ENCODE results near the gene MTARC1. TPM values are rescaled to one million over a fixed set of nuclear protein-coding genes. Genes with fewer than 3 reads are reported as not detected.

MTARC1 gene
- total and polyA plus RNA-seq, 10 of the 15 experiments (the other 5 are each of a cell fraction or from before 2014, with no cell fraction given): 0.23 to 1.5 (median 0.48) TPM

DNA sequence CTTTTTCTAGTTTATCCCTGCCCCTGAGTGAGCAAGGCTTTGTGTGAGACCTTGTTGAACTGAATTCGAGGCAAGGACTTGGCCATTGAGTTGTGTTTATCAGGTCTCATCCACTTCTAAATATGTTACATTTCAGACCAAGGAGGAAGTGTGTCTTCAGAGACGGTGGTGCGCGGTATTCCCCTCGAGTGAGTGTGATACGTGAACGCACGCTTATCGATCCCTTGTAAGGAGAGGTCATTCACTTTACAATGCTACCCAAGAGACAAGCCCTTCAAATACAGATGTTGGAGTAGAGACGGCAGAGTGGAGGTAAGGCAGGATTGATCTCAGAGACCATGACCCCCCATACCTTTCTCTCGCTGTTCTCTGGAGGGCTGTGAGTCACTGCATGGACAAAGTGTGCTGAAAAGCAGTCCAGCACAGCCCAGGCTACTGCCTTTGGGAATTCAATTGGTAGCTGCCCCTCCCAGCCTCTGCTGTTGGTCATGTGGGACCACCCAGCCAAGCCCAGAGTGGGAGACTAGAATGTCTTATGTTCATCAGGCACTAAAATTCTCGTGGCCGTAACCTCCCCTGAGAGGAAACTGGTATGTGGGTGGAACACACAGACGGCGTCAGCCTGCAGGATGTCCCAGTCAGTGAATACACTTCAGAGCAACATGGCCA, 16.3 kb upstream of the MTARC1 start:
- peak; percentile 75 for ATAC-seq
- RAD21 ChIA-PET (ENCODE audit: unreplicated experiment): interaction anchor here (0.6 to 5.5 kb wide), 4 partner anchors 37 to 550 kb away, joined by 3 to 33 read pairs (median 4); no protein-coding TSS in a partner anchor
- SMC1A ChIA-PET (ENCODE audit: uncharacterized antibody, unreplicated experiment): interaction anchor here (0.6 to 1.7 kb wide), 7 partner anchors 9 to 826 kb away, joined by 3 to 8 read pairs (median 3); no protein-coding TSS in a partner anchor
- H3K9ac ChIP-seq (ENCODE audit: control insufficient read depth, insufficient read depth, low read length): peak overlapping the region; percentile 34; the same call in 1 of the 2 replicates
- H4K20me1 ChIP-seq (ENCODE audit: control insufficient read depth, insufficient read depth): no peaks in the 10 kb centered on the region
- intact Hi-C loops (cut with micrococcal nuclease; ENCODE audit: unreplicated experiment) (loop anchor here (10.0 kb wide), 1 partner anchor 226 kb away; no protein-coding TSS in a partner anchor), in situ Hi-C loops (cut with MboI) (loop anchor here (10.0 kb wide), 1 partner anchor 86 kb away; no protein-coding TSS in a partner anchor)
- H2AFZ ChIP-seq (ENCODE audit: control insufficient read depth, low read depth, low read length): peak overlapping the region; percentile 47
- peak; percentile 49 for DNase-seq (ENCODE audit: low read depth, low spot score)
- H3K36me3 ChIP-seq (ENCODE audit: control insufficient read depth in 2 of 2, insufficient read depth in 2 of 2, low read length in 1 of 2): no peaks in the 10 kb centered on the region
- under 1% methylated on average over 15 of the region's 15 CpGs for WGBS (ENCODE audit: insufficient coverage, insufficient replicate concordance, low lambda C conversion rate, missing lambda C conversion rate)
- CTCF ChIA-PET: interaction anchor here (1.0 to 1.9 kb wide), 6 partner anchors 10 to 490 kb away, joined by 3 to 9 read pairs (median 4); no protein-coding TSS in a partner anchor
- TSS peak; percentile 93 for BruUV-seq (replicated peaks)
- peak overlapping the region; percentile 63; the same call in 1 of the 2 replicates for H3K4me2 ChIP-seq (ENCODE audit: control insufficient read depth, insufficient read depth)
- FAIRE-seq: no peak
- POLR2A ChIA-PET: interaction anchor here (1.2 to 1.3 kb wide), 2 partner anchors 14 to 551 kb away, joined by 3 read pairs; no protein-coding TSS in a partner anchor
- no peaks in the 10 kb centered on the region; the same call in 2 of the 3 replicates for H3K9me3 ChIP-seq (replicated peaks; ENCODE audit: control insufficient read depth, insufficient read depth, low read length)
- 0 out of 2 replicates have a peak overlapping the region, but pooled peaks have one; percentile 37 for H3K4me3 ChIP-seq
- H3K27me3 ChIP-seq (replicated peaks in 1 of 2; ENCODE audit: control insufficient read depth in 2 of 2, insufficient read depth in 2 of 2, low read length in 1 of 2): no peaks in the 10 kb centered on the region
- H3K27ac ChIP-seq (ENCODE audit: control insufficient read depth, insufficient read depth): peak overlapping the region; percentile 69
- H3K4me1 ChIP-seq (ENCODE audit: control insufficient read depth, insufficient read depth, low read length): no peaks in the 10 kb centered on the region; the same call in none of the 2 replicates
- H3K79me2 ChIP-seq (ENCODE audit: control insufficient read depth, insufficient read depth, low read length): no peaks in the 10 kb centered on the region
- TF ChIP-seq EP300 (IDR thresholded peaks at IDR 0.05; ENCODE audit: borderline replicate concordance in 1 of 2, control insufficient read depth in 1 of 2, low read depth in 2 of 2, low read length in 2 of 2) (peak; percentile 19 to 47; a peak in 1 of 4 replicates), SMARCA5 (IDR thresholded peaks at IDR 0.05) (0 out of 2 replicates have a peak, but pooled peaks have one; percentile 14), BMI1 (IDR thresholded peaks at IDR 0.05; ENCODE audit: borderline replicate concordance) (no peak), NFXL1 (IDR thresholded peaks at IDR 0.05; ENCODE audit: borderline replicate concordance) (no peak)
- TF ChIP-seq, protein P1, sequence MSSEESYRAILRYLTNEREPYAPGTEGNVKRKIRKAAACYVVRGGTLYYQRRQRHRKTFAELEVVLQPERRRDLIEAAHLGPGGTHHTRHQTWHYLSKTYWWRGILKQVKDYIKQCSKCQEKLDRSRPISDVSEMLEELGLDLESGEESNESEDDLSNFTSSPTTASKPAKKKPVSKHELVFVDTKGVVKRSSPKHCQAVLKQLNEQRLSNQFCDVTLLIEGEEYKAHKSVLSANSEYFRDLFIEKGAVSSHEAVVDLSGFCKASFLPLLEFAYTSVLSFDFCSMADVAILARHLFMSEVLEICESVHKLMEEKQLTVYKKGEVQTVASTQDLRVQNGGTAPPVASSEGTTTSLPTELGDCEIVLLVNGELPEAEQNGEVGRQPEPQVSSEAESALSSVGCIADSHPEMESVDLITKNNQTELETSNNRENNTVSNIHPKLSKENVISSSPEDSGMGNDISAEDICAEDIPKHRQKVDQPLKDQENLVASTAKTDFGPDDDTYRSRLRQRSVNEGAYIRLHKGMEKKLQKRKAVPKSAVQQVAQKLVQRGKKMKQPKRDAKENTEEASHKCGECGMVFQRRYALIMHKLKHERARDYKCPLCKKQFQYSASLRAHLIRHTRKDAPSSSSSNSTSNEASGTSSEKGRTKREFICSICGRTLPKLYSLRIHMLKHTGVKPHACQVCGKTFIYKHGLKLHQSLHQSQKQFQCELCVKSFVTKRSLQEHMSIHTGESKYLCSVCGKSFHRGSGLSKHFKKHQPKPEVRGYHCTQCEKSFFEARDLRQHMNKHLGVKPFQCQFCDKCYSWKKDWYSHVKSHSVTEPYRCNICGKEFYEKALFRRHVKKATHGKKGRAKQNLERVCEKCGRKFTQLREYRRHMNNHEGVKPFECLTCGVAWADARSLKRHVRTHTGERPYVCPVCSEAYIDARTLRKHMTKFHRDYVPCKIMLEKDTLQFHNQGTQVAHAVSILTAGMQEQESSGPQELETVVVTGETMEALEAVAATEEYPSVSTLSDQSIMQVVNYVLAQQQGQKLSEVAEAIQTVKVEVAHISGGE (CRISPR knock-in tag; IDR thresholded peaks at IDR 0.05): no peak
- TF ChIP-seq, protein P2, sequence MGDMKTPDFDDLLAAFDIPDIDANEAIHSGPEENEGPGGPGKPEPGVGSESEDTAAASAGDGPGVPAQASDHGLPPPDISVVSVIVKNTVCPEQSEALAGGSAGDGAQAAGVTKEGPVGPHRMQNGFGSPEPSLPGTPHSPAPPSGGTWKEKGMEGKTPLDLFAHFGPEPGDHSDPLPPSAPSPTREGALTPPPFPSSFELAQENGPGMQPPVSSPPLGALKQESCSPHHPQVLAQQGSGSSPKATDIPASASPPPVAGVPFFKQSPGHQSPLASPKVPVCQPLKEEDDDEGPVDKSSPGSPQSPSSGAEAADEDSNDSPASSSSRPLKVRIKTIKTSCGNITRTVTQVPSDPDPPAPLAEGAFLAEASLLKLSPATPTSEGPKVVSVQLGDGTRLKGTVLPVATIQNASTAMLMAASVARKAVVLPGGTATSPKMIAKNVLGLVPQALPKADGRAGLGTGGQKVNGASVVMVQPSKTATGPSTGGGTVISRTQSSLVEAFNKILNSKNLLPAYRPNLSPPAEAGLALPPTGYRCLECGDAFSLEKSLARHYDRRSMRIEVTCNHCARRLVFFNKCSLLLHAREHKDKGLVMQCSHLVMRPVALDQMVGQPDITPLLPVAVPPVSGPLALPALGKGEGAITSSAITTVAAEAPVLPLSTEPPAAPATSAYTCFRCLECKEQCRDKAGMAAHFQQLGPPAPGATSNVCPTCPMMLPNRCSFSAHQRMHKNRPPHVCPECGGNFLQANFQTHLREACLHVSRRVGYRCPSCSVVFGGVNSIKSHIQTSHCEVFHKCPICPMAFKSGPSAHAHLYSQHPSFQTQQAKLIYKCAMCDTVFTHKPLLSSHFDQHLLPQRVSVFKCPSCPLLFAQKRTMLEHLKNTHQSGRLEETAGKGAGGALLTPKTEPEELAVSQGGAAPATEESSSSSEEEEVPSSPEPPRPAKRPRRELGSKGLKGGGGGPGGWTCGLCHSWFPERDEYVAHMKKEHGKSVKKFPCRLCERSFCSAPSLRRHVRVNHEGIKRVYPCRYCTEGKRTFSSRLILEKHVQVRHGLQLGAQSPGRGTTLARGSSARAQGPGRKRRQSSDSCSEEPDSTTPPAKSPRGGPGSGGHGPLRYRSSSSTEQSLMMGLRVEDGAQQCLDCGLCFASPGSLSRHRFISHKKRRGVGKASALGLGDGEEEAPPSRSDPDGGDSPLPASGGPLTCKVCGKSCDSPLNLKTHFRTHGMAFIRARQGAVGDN (IDR thresholded peaks at IDR 0.05): peak; percentile 83
- TF ChIP-seq, protein P3, sequence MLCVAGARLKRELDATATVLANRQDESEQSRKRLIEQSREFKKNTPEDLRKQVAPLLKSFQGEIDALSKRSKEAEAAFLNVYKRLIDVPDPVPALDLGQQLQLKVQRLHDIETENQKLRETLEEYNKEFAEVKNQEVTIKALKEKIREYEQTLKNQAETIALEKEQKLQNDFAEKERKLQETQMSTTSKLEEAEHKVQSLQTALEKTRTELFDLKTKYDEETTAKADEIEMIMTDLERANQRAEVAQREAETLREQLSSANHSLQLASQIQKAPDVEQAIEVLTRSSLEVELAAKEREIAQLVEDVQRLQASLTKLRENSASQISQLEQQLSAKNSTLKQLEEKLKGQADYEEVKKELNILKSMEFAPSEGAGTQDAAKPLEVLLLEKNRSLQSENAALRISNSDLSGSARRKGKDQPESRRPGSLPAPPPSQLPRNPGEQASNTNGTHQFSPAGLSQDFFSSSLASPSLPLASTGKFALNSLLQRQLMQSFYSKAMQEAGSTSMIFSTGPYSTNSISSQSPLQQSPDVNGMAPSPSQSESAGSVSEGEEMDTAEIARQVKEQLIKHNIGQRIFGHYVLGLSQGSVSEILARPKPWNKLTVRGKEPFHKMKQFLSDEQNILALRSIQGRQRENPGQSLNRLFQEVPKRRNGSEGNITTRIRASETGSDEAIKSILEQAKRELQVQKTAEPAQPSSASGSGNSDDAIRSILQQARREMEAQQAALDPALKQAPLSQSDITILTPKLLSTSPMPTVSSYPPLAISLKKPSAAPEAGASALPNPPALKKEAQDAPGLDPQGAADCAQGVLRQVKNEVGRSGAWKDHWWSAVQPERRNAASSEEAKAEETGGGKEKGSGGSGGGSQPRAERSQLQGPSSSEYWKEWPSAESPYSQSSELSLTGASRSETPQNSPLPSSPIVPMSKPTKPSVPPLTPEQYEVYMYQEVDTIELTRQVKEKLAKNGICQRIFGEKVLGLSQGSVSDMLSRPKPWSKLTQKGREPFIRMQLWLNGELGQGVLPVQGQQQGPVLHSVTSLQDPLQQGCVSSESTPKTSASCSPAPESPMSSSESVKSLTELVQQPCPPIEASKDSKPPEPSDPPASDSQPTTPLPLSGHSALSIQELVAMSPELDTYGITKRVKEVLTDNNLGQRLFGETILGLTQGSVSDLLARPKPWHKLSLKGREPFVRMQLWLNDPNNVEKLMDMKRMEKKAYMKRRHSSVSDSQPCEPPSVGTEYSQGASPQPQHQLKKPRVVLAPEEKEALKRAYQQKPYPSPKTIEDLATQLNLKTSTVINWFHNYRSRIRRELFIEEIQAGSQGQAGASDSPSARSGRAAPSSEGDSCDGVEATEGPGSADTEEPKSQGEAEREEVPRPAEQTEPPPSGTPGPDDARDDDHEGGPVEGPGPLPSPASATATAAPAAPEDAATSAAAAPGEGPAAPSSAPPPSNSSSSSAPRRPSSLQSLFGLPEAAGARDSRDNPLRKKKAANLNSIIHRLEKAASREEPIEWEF (IDR thresholded peaks at IDR 0.05; ENCODE audit: insufficient replicate concordance, low read depth, low read length): peak; percentile 64

Measured in GM12878 (cell line).